B cell (primary cell): Measurements from ENCODE around the gene USP37. TPM values are rescaled to one million over a fixed set of nuclear protein-coding genes. Genes with fewer than 3 reads are reported as not detected.

Source experiments
- ATAC-seq: fragments of 200-7000 bp; cut with Tn5 transposase; one replicate; pipeline ENCODE4 v1.10.0; 2021; ENCODE audit warnings: low read depth, mild to moderate bottlenecking, moderate number of reproducible peaks, moderate library complexity
- CTCF ChIA-PET: fragments of 350-600 bp; sonication (Branson Sonifier 250); formaldehyde crosslinking; loops from one replicate; lab custom pipeline; 2021; ENCODE audit warnings: antibody characterized with exemption, inconsistent platforms; lab: Charles Lee
- POLR2A ChIA-PET: fragments of 350-600 bp; sonication (Branson Sonifier 250); formaldehyde crosslinking; loops from one replicate; lab custom pipeline; 2021; ENCODE audit warnings: antibody characterized with exemption; lab: Charles Lee
- DNase-seq: peaks from one replicate; pipeline ENCODE4 v3.0.0; 2013
- H2AFZ ChIP-seq: 2 replicates; pipeline ENCODE4 v1.6.1; 2012; ENCODE audit warnings: mild to moderate bottlenecking, low read depth, low read length; ENCODE audit not compliant: insufficient read depth, poor library complexity, severe bottlenecking
- H3K27ac ChIP-seq, 2 donors: 1 replicate in 1 of 2; 2 replicates in 1 of 2; pipeline ENCODE4 v1.5.1; 2012 to 2013; ENCODE audit warnings: low read length in 2 of 2, mild to moderate bottlenecking in 2 of 2, moderate library complexity in 1 of 2
- H3K27me3 ChIP-seq, 4 experiments: fragments of 200-600 bp in 1 of 4; sonication (generic) in 1 of 4; replicated peaks in 1 of 4; 1 replicate in 2 of 4; 2 replicates in 2 of 4; pipeline versions ENCODE4 v1.6.1 to v1.7.0; 2013 to 2016; ENCODE audit warnings: low read length in 3 of 4, mild to moderate bottlenecking in 2 of 4, mixed read lengths in 1 of 4, moderate library complexity in 1 of 4; ENCODE audit not compliant: insufficient read depth in 4 of 4, control insufficient read depth in 3 of 4; ENCODE audit errors: control extremely low read depth in 1 of 4
- H3K36me3 ChIP-seq, 2 experiments: replicated peaks in 1 of 2; 1 replicate in 1 of 2; 2 replicates in 1 of 2; pipeline versions ENCODE4 v1.6.1 to v1.7.1; 2013; ENCODE audit warnings: low read length in 1 of 2; ENCODE audit not compliant: insufficient read depth in 2 of 2, control insufficient read depth in 1 of 2; ENCODE audit errors: control extremely low read depth in 1 of 2, extremely low read depth in 1 of 2
- H3K4me1 ChIP-seq, 2 donors: fragments of 200-600 bp in 1 of 2; sonication (generic) in 1 of 2; 1 replicate in 1 of 2; 2 replicates in 1 of 2; pipeline versions ENCODE4 v1.5.1 to v1.6.1; 2013 to 2017; ENCODE audit warnings: low read length in 2 of 2; ENCODE audit not compliant: control insufficient read depth in 2 of 2, insufficient read depth in 2 of 2
- H3K4me2 ChIP-seq: replicated peaks from 2 replicates; pipeline ENCODE3; 2012; ENCODE audit warnings: mild to moderate bottlenecking, low read depth, low read length; ENCODE audit not compliant: poor library complexity, severe bottlenecking
- H3K4me3 ChIP-seq, 5 experiments: fragments of 200-600 bp in 1 of 5; sonication (generic) in 1 of 5; 1 replicate in 3 of 5; 2 replicates in 2 of 5; pipeline versions ENCODE4 v1.5.1 to v1.7.0; 2011 to 2016; ENCODE audit warnings: low read length in 4 of 5, mild to moderate bottlenecking in 4 of 5, low read depth in 2 of 5, control low read depth in 1 of 5, moderate library complexity in 1 of 5; ENCODE audit not compliant: insufficient read depth in 1 of 5; ENCODE audit errors: control extremely low read depth in 1 of 5, extremely low read depth in 1 of 5
- H3K79me2 ChIP-seq: fragments of 200-600 bp; sonication (generic); one replicate; pipeline ENCODE4 v1.6.0; 2016; ENCODE audit warnings: low read length; ENCODE audit not compliant: control insufficient read depth, insufficient read depth
- H3K9ac ChIP-seq: fragments of 200-600 bp; sonication (generic); 2 replicates; pipeline ENCODE4 v1.6.1; 2017; ENCODE audit warnings: mild to moderate bottlenecking, low read length, moderate library complexity
- H3K9me3 ChIP-seq, 3 donors: one replicate each; pipeline versions ENCODE4 v1.6.1 to v1.7.1; 2013; ENCODE audit warnings: low read length in 2 of 3; ENCODE audit not compliant: control insufficient read depth in 2 of 3, insufficient read depth in 1 of 3; ENCODE audit errors: control extremely low read depth in 1 of 3
- H4K20me1 ChIP-seq: 2 replicates; pipeline ENCODE4 v1.6.0; 2012; ENCODE audit warnings: mild to moderate bottlenecking, low read length; ENCODE audit not compliant: insufficient read depth, control insufficient read depth, poor library complexity, severe bottlenecking
- H3K27ac Mint-ChIP-seq: one replicate; pipeline ENCODE4 v1.8.0; 2021; ENCODE audit warnings: mixed read lengths
- H3K27me3 Mint-ChIP-seq: one replicate; pipeline ENCODE4 v1.8.0; 2021; ENCODE audit warnings: mixed read lengths
- H3K4me1 Mint-ChIP-seq: one replicate; pipeline ENCODE4 v1.8.0; 2021; ENCODE audit warnings: mixed read lengths
- H3K4me3 Mint-ChIP-seq: one replicate; pipeline ENCODE4 v1.8.0; 2021; ENCODE audit warnings: mixed read lengths
- H3K9me3 Mint-ChIP-seq: one replicate; pipeline ENCODE4 v1.8.0; 2022; ENCODE audit warnings: mixed read lengths; ENCODE audit not compliant: insufficient read depth
- EZH2 ChIP-seq: IDR thresholded peaks from 2 replicates; pipeline ENCODE4 v1.6.1; 2012; ENCODE audit warnings: borderline replicate concordance, low read depth, mild to moderate bottlenecking, moderate library complexity, low read length; ENCODE audit not compliant: insufficient read depth, poor library complexity, severe bottlenecking
- WGBS: methylation state at CpG from one replicate; pipeline ENCODE4 v1.1.5; 2013; ENCODE audit warnings: missing lambda C conversion rate; ENCODE audit not compliant: insufficient coverage; 5-methylcytosine and 5-hydroxymethylcytosine counted together
- intact Hi-C: fragments of 100-400 bp; cut with micrococcal nuclease; formaldehyde crosslinking; loops from one replicate; pipeline ENCODE4 v1.10.0; 2022
- polyA plus RNA-seq: library from polyadenylated mRNA; depleted of rRNA; stranded (reverse); fragments of >200 nt; gene quantifications from 2 replicates; pipeline ENCODE4 v1.2.3, GENCODE V29; 2012
- total RNA-seq, 2 donors: library from RNA; stranded (reverse); fragments of 120-200 nt in 1 of 2; gene quantifications; 1 replicate in 1 of 2; 2 replicates in 1 of 2; pipeline versions ENCODE4 v1.2.3 to v1.2.4, GENCODE V29; 2013 to 2022
- TF ChIP-seq, protein P1 (sequence below): fragments of 200-600 bp; IDR thresholded peaks from one replicate; pipeline ENCODE4 v1.8.0; 2022; ENCODE audit warnings: antibody characterized with exemption, mild to moderate bottlenecking

USP37 gene
- total and polyA plus RNA-seq, 2 donors (not counting 1 experiment from before 2014, with no cell fraction given): 3.1 to 29.0 TPM

DNA sequence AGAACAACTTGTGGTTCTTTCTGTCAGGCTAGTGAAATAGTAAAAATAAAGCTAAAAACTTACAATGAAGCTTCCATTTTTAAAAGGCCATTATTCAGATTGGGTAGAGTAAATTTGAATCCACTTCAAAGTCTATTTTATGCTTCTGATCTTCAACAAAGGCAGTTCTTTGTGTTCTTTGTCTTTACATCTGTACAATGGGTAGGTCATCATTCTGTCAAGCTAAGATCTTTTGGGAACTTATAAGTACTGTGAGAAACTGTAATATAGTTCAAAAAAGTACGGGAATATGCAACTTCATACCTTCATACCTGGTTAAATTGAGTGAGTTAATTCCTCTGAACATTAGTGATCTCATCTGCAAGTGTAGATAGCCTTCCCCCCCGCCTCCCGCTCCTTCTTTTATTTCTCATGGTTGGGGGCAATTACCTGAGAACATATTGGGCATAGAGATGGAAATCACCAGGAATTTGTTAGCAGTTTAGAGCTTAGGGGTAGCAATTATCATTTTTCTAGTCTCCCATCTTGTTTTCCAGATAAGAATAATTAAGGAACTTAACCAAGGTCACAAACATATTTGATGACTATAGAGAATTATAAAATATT, 10.2 kb upstream of the USP37 start:
- Histone ChIP-seq H3K36me3 (peaks cover 7 to 36% of the 10 kb centered on the region in 2 experiments), H3K79me2 (peaks cover 88% of the 10 kb centered on the region), H3K4me2 (no peak overlapping the region), H3K27me3 (no peaks in the 10 kb centered on the region), H3K9me3 (no peaks in the 10 kb centered on the region), H3K9ac (no peak overlapping the region), H2AFZ (no peak overlapping the region), H4K20me1 (peaks cover 40% of the 10 kb centered on the region), H3K27ac (no peak overlapping the region), H3K4me3 (no peak overlapping the region), H3K4me1 (peaks cover 3 to 4% of the 10 kb centered on the region in 2 donors)
- Mint-ChIP-seq H3K9me3 (no peaks in the 10 kb centered on the region), H3K27me3 (no peaks in the 10 kb centered on the region), H3K4me1 (peaks cover 17% of the 10 kb centered on the region), H3K4me3 (no peak overlapping the region), H3K27ac (no peak overlapping the region)
- CTCF ChIA-PET: no interaction called here
- no peak for ATAC-seq
- intact Hi-C loops: no loop called here
- POLR2A ChIA-PET: no interaction called here
- no CpG with 5 or more reads among the region's 3 CpGs for WGBS
- no peak for DNase-seq
- TF ChIP-seq, protein P1, sequence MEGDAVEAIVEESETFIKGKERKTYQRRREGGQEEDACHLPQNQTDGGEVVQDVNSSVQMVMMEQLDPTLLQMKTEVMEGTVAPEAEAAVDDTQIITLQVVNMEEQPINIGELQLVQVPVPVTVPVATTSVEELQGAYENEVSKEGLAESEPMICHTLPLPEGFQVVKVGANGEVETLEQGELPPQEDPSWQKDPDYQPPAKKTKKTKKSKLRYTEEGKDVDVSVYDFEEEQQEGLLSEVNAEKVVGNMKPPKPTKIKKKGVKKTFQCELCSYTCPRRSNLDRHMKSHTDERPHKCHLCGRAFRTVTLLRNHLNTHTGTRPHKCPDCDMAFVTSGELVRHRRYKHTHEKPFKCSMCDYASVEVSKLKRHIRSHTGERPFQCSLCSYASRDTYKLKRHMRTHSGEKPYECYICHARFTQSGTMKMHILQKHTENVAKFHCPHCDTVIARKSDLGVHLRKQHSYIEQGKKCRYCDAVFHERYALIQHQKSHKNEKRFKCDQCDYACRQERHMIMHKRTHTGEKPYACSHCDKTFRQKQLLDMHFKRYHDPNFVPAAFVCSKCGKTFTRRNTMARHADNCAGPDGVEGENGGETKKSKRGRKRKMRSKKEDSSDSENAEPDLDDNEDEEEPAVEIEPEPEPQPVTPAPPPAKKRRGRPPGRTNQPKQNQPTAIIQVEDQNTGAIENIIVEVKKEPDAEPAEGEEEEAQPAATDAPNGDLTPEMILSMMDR: no peak
- TF ChIP-seq EZH2: no peak

DNA sequence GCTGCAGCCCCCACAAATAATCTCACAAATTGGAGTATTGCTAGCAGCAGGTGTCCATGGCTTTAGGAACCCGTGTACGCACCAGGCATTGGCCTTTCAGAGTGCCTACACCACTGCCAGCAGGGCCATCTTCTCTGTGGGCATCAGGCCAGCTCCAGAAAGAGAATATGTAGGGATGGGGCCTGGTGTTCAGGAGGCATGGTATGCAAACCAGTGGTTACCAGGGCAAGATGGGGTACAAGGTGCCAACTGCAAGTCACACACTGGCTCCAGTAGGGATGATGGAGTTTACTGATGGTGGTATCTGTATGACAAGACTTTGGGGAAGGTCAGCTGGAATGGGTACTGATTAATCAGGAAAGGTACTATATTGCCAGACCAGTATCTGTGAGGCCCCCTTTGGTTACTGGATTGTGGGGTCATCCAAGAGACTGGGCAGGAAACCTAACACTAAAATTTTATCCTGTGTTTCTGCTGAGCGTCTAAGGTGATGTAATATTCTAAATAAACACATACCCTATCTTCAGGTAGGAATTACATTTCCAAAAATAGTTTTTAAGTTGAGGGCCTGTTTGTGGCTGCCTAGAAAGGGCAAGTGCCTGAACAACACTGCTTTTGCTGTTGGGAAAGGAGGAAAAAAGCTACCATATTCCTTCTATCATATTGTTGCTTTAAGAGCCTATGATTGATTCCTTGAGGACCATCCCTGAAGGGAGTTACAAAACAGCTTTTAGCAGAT, 9.5 kb upstream of the USP37 start:
- Histone ChIP-seq H4K20me1 (peaks cover 40% of the 10 kb centered on the region), H3K27ac (no peak overlapping the region), H3K4me3 (no peak overlapping the region), H3K4me1 (peaks cover 3 to 4% of the 10 kb centered on the region in 2 donors), H3K27me3 (no peaks in the 10 kb centered on the region), H3K9ac (no peak overlapping the region), H3K79me2 (peaks cover 95% of the 10 kb centered on the region), H2AFZ (no peak overlapping the region), H3K36me3 (peaks cover 7 to 30% of the 10 kb centered on the region in 2 experiments), H3K4me2 (no peak overlapping the region), H3K9me3 (no peaks in the 10 kb centered on the region)
- Mint-ChIP-seq H3K4me3 (no peak overlapping the region), H3K9me3 (no peaks in the 10 kb centered on the region), H3K27me3 (no peaks in the 10 kb centered on the region), H3K4me1 (peaks cover 19% of the 10 kb centered on the region), H3K27ac (no peak overlapping the region)
- DNase-seq (no peak), ATAC-seq (no peak)
- no CpG with 5 or more reads among the region's 3 CpGs for WGBS
- ChIA-PET POLR2A (no interaction called here), CTCF (no interaction called here)
- intact Hi-C loops: no loop called here
- TF ChIP-seq, protein P1: no peak
- no peak for TF ChIP-seq EZH2
